ENCODE results near the gene ERVH48-1.
"Not testable (repeated sequence)": the region's sequence is repeated elsewhere in the genome, so short reads cannot be mapped to it uniquely, and the experiment has no call there.

ERVH48-1 gene

GRCh38 chr21:42925114-42925926, at the start of gene ERVH48-1:
ERVH48-1 (minus strand) TSS chr21:42925630; CDS start chr21:42919006, 6,624 bp downstream.
- DNase-seq (ENCODE audit: low spot score) = peak; percentile 53

GRCh38 chr21:42973991-42974831, 48.8 kb upstream of the ERVH48-1 start, which contains the start of gene PKNOX1:
PKNOX1 (plus strand) TSS chr21:42974562; CDS start chr21:43004382, 29,820 bp downstream.
- peak; percentile 98 for DNase-seq (ENCODE audit: low spot score)

- DNase-seq (ENCODE audit: low spot score) = peak; percentile 60
Measured at GRCh38 chr21:42973309-42973990, 48.0 kb upstream of the ERVH48-1 start.

- DNase-seq (ENCODE audit: low spot score) = no peak
Measured at GRCh38 chr21:42971897-42972275, 46.5 kb upstream of the ERVH48-1 start.

- DNase-seq (ENCODE audit: low spot score) = no peak
Measured at GRCh38 chr21:42970946-42971653, 45.7 kb upstream of the ERVH48-1 start.

GRCh38 chr21:42969193-42969600, 43.8 kb upstream of the ERVH48-1 start:
- no peak for DNase-seq (ENCODE audit: low spot score)

- not testable (repeated sequence) for DNase-seq (ENCODE audit: low spot score)
Measured at GRCh38 chr21:42967616-42968015, 42.2 kb upstream of the ERVH48-1 start.

- no peak for DNase-seq (ENCODE audit: low spot score)
Measured at GRCh38 chr21:42965211-42965560, 39.8 kb upstream of the ERVH48-1 start.

- DNase-seq (ENCODE audit: low spot score) = no peak
Measured at GRCh38 chr21:42964546-42965210, 39.2 kb upstream of the ERVH48-1 start.

- DNase-seq (ENCODE audit: low spot score) = no peak
Measured at GRCh38 chr21:42964086-42964485, 38.7 kb upstream of the ERVH48-1 start.

- no peak for DNase-seq (ENCODE audit: low spot score)
Measured at GRCh38 chr21:42962380-42963007, 37.1 kb upstream of the ERVH48-1 start.

GRCh38 chr21:42959728-42960127, 34.3 kb upstream of the ERVH48-1 start:
- DNase-seq (ENCODE audit: low spot score) = no peak

GRCh38 chr21:42958122-42958521, 32.7 kb upstream of the ERVH48-1 start:
- not testable (repeated sequence) for DNase-seq (ENCODE audit: low spot score)

- no peak for DNase-seq (ENCODE audit: low spot score)
Measured at GRCh38 chr21:42956824-42957630, 31.6 kb upstream of the ERVH48-1 start.

- not testable (repeated sequence) for DNase-seq (ENCODE audit: low spot score)
Measured at GRCh38 chr21:42951193-42951592, 25.8 kb upstream of the ERVH48-1 start.

GRCh38 chr21:42949094-42949755, 23.8 kb upstream of the ERVH48-1 start:
- not testable (repeated sequence) for DNase-seq (ENCODE audit: low spot score)

GRCh38 chr21:42942244-42942643, 16.8 kb upstream of the ERVH48-1 start:
- no peak for DNase-seq (ENCODE audit: low spot score)

- DNase-seq (ENCODE audit: low spot score) = no peak
Measured at GRCh38 chr21:42941696-42942085, 16.3 kb upstream of the ERVH48-1 start.
